Activated effector memory CD4-positive, alpha-beta T cell treated with anti-CD3 and anti-CD28 coated beads, Interleukin-2, amount 50 U/mL, for 16 hours (primary cell): ENCODE data around the gene EIF5A2.

ENCODE experiments used
- DNase-seq: peaks from one replicate; pipeline ENCODE4 v3.0.0-alpha.2; 2020

Gene EIF5A2

GRCh38 chr3:170848292-170848917 is 60.0 kb downstream of the EIF5A2 start:
- no peak for DNase-seq

GRCh38 chr3:170844377-170844776 is 64.1 kb downstream of the EIF5A2 start:
- DNase-seq = no peak

- DNase-seq = no peak
Measured at GRCh38 chr3:170840291-170840859, 68.1 kb downstream of the EIF5A2 start.

GRCh38 chr3:170839518-170840100 is 68.8 kb downstream of the EIF5A2 start:
- no peak for DNase-seq
